ENCODE data around the gene TCERG1L. TPM values are rescaled to one million over a fixed set of nuclear protein-coding genes. Genes with fewer than 3 reads are reported as not detected.

Gene TCERG1L
- total RNA-seq, 2 donors from 2014 or later = 1.6 to 4.5 TPM

- WGBS, 2 experiments (ENCODE audit: insufficient coverage in 1 of 2, insufficient read length in 1 of 2) = 95% methylated on average over 4 to 6 of the region's 7 CpGs
- Histone ChIP-seq H3K27me3 (ENCODE audit: control insufficient read depth, insufficient read depth, low read length, poor library complexity, severe bottlenecking) (no peaks in the 10 kb centered on the region), H3K9me3 (ENCODE audit: control insufficient read depth, low read length) (no peaks in the 10 kb centered on the region), H3K9ac (ENCODE audit: extremely low read depth, low read length, poor library complexity, severe bottlenecking) (no peak overlapping the region), H3K36me3 (ENCODE audit: control insufficient read depth, insufficient read depth, low read length) (no peaks in the 10 kb centered on the region), H3K4me1 (ENCODE audit: control insufficient read depth, insufficient read depth, low read length) (no peaks in the 10 kb centered on the region), H3K4me3 (ENCODE audit: low read length) (no peak overlapping the region), H3K27ac (ENCODE audit: low read depth, low read length) (no peak overlapping the region)
- H3K4me3 Mint-ChIP-seq = no peak overlapping the region
- no peak for DNase-seq
- no peak overlapping the region for H3K27ac Mint-ChIP-seq
- peaks cover 6% of the 10 kb centered on the region for H3K4me1 Mint-ChIP-seq
- no peaks in the 10 kb centered on the region for H3K36me3 Mint-ChIP-seq (ENCODE audit: low read depth)
- no peaks in the 10 kb centered on the region for H3K27me3 Mint-ChIP-seq (ENCODE audit: insufficient read depth)
- no peaks in the 10 kb centered on the region for H3K9me3 Mint-ChIP-seq
- no peak for TF ChIP-seq CTCF (conservative IDR thresholded peaks at IDR 0.05)
These were observed 146.4 kb downstream of the TCERG1L start for GRCh38 chr10:131165092-131165491.

- no peaks in the 10 kb centered on the region for H3K27me3 Mint-ChIP-seq (ENCODE audit: insufficient read depth)
- no peaks in the 10 kb centered on the region for H3K36me3 Mint-ChIP-seq (ENCODE audit: low read depth)
- no peak overlapping the region for H3K9ac ChIP-seq (ENCODE audit: extremely low read depth, low read length, poor library complexity, severe bottlenecking)
- no peak for TF ChIP-seq CTCF (conservative IDR thresholded peaks at IDR 0.05)
- DNase-seq = no peak
- no peaks in the 10 kb centered on the region for H3K4me1 ChIP-seq (ENCODE audit: control insufficient read depth, insufficient read depth, low read length)
- H3K4me1 Mint-ChIP-seq = peaks cover 6% of the 10 kb centered on the region
- no peak overlapping the region for H3K4me3 ChIP-seq (ENCODE audit: low read length)
- H3K4me3 Mint-ChIP-seq = no peak overlapping the region
- WGBS, 2 experiments (ENCODE audit: insufficient coverage in 1 of 2, insufficient read length in 1 of 2) = 90 to 93% methylated on average over 10 to 15 of the region's 15 CpGs
- H3K27ac ChIP-seq (ENCODE audit: low read depth, low read length) = no peak overlapping the region
- no peaks in the 10 kb centered on the region for H3K36me3 ChIP-seq (ENCODE audit: control insufficient read depth, insufficient read depth, low read length)
- no peaks in the 10 kb centered on the region for H3K9me3 Mint-ChIP-seq
- H3K9me3 ChIP-seq (ENCODE audit: control insufficient read depth, low read length) = no peaks in the 10 kb centered on the region
- H3K27ac Mint-ChIP-seq = no peak overlapping the region
- H3K27me3 ChIP-seq (ENCODE audit: control insufficient read depth, insufficient read depth, low read length, poor library complexity, severe bottlenecking) = no peaks in the 10 kb centered on the region
These were observed 148.4 kb downstream of the TCERG1L start for GRCh38 chr10:131162866-131163843.

GRCh38 chr10:131162211-131162610 lies 149.3 kb downstream of the TCERG1L start:
- Mint-ChIP-seq H3K27me3 (ENCODE audit: insufficient read depth) (no peaks in the 10 kb centered on the region), H3K4me1 (peaks cover 6% of the 10 kb centered on the region), H3K9me3 (no peaks in the 10 kb centered on the region), H3K4me3 (no peak overlapping the region), H3K27ac (no peak overlapping the region), H3K36me3 (ENCODE audit: low read depth) (no peaks in the 10 kb centered on the region)
- H3K9ac ChIP-seq (ENCODE audit: extremely low read depth, low read length, poor library complexity, severe bottlenecking) = no peak overlapping the region
- H3K27ac ChIP-seq (ENCODE audit: low read depth, low read length) = no peak overlapping the region
- 80 to 87% methylated on average over 6 of the region's 6 CpGs for WGBS, 2 experiments (ENCODE audit: insufficient coverage in 1 of 2, insufficient read length in 1 of 2)
- no peaks in the 10 kb centered on the region for H3K9me3 ChIP-seq (ENCODE audit: control insufficient read depth, low read length)
- DNase-seq = no peak
- H3K27me3 ChIP-seq (ENCODE audit: control insufficient read depth, insufficient read depth, low read length, poor library complexity, severe bottlenecking) = no peaks in the 10 kb centered on the region
- H3K4me3 ChIP-seq (ENCODE audit: low read length) = no peak overlapping the region
- no peaks in the 10 kb centered on the region for H3K36me3 ChIP-seq (ENCODE audit: control insufficient read depth, insufficient read depth, low read length)
- TF ChIP-seq CTCF (conservative IDR thresholded peaks at IDR 0.05) = no peak
- H3K4me1 ChIP-seq (ENCODE audit: control insufficient read depth, insufficient read depth, low read length) = no peaks in the 10 kb centered on the region

Measured in endodermal cell (in vitro differentiated cells).